ENCODE data around the gene SPOCK1.

The SPOCK1 gene

GRCh38 chr5:137346281-137346680 is 152.8 kb downstream of the SPOCK1 start:
- TF ChIP-seq REST (IDR thresholded peaks at IDR 0.05; ENCODE audit: insufficient read depth in 1 of 2, low read depth in 2 of 2, low read length in 2 of 2) (no peak), POLR2AphosphoS5 (IDR thresholded peaks at IDR 0.05; ENCODE audit: low read depth, low read length) (no peak), SIN3A (IDR thresholded peaks at IDR 0.05; ENCODE audit: borderline replicate concordance, insufficient read depth, low read length) (no peak), FOXP2 (optimal IDR thresholded peaks at IDR 0.05; ENCODE audit: borderline replicate concordance, extremely low read depth, extremely low read length, insufficient read depth) (no peak)

- TF ChIP-seq POLR2AphosphoS5 (IDR thresholded peaks at IDR 0.05; ENCODE audit: low read depth, low read length) (no peak), REST (IDR thresholded peaks at IDR 0.05; ENCODE audit: insufficient read depth in 1 of 2, low read depth in 2 of 2, low read length in 2 of 2) (no peak), SIN3A (IDR thresholded peaks at IDR 0.05; ENCODE audit: borderline replicate concordance, insufficient read depth, low read length) (no peak), FOXP2 (optimal IDR thresholded peaks at IDR 0.05; ENCODE audit: borderline replicate concordance, extremely low read depth, extremely low read length, insufficient read depth) (no peak), TAF1 (IDR thresholded peaks at IDR 0.05; ENCODE audit: borderline replicate concordance, insufficient read depth, low read length) (no peak)
These were observed 153.7 kb downstream of the SPOCK1 start for GRCh38 chr5:137345396-137345795.

- TF ChIP-seq SIN3A (IDR thresholded peaks at IDR 0.05; ENCODE audit: borderline replicate concordance, insufficient read depth, low read length) (no peak), TAF1 (IDR thresholded peaks at IDR 0.05; ENCODE audit: borderline replicate concordance, insufficient read depth, low read length) (no peak)
These were observed 154.3 kb downstream of the SPOCK1 start for GRCh38 chr5:137344723-137345322.

GRCh38 chr5:137344021-137344420 is 155.1 kb downstream of the SPOCK1 start:
- no peak for TF ChIP-seq REST (IDR thresholded peaks at IDR 0.05; ENCODE audit: insufficient read depth in 1 of 2, low read depth in 2 of 2, low read length in 2 of 2)

GRCh38 chr5:137342764-137343163 is 156.4 kb downstream of the SPOCK1 start:
- TF ChIP-seq REST (IDR thresholded peaks at IDR 0.05; ENCODE audit: insufficient read depth in 1 of 2, low read depth in 2 of 2, low read length in 2 of 2) (no peak), POLR2AphosphoS5 (IDR thresholded peaks at IDR 0.05; ENCODE audit: low read depth, low read length) (no peak), TAF1 (IDR thresholded peaks at IDR 0.05; ENCODE audit: borderline replicate concordance, insufficient read depth, low read length) (no peak), FOXP2 (optimal IDR thresholded peaks at IDR 0.05; ENCODE audit: borderline replicate concordance, extremely low read depth, extremely low read length, insufficient read depth) (no peak), SIN3A (IDR thresholded peaks at IDR 0.05; ENCODE audit: borderline replicate concordance, insufficient read depth, low read length) (no peak)
